T47D (cell line): ENCODE results near the gene SEMA3D.

Source experiments
- DNase-seq, 2 experiments: peaks; one replicate each; pipeline versions ENCODE4 v3.0.0 to v3.0.0-alpha.2; 2011 to 2012; ENCODE audit warnings: low read depth in 1 of 2, low spot score in 1 of 2
- JUND ChIP-seq: IDR thresholded peaks from 2 replicates; pipeline ENCODE4 v1.6.1; 2012; ENCODE audit warnings: low read depth
- in situ Hi-C: cut with HindIII; loops from 2 replicates; pipeline ENCODE4 v1.10.0; 2016; ENCODE audit warnings: low sequenced_read_pairs, low pct_unique_long_range_greater_than_20kb

SEMA3D gene

GRCh38 chr7:85081392-85081791 is 105.5 kb downstream of the SEMA3D start:
- in situ Hi-C loops, result no loop called here

GRCh38 chr7:85079434-85079833 is 107.4 kb downstream of the SEMA3D start:
- no peak for TF ChIP-seq JUND
- in situ Hi-C loops, result no loop called here
- no peak for DNase-seq

More at GRCh38 chr7:85081392-85081791, 105.5 kb downstream of the SEMA3D start:
- no peak for TF ChIP-seq JUND
- no peak for DNase-seq

GRCh38 chr7:85078181-85078580 is 108.7 kb downstream of the SEMA3D start:
- DNase-seq, result no peak
- no peak for TF ChIP-seq JUND
- in situ Hi-C loops, result no loop called here

GRCh38 chr7:85075864-85076263 is 111.0 kb downstream of the SEMA3D start:
- no peak for DNase-seq
- in situ Hi-C loops, result no loop called here
- no peak for TF ChIP-seq JUND

- in situ Hi-C loops, result no loop called here
- no peak for DNase-seq
- TF ChIP-seq JUND, result no peak
These were observed 111.9 kb downstream of the SEMA3D start for GRCh38 chr7:85074992-85075391.

- DNase-seq, result no peak
- TF ChIP-seq JUND, result no peak
- in situ Hi-C loops, result no loop called here
These were observed 112.8 kb downstream of the SEMA3D start for GRCh38 chr7:85074016-85074415.

- in situ Hi-C loops, result no loop called here
- peak in 1 of 2 experiments; percentile 26 for DNase-seq
- TF ChIP-seq JUND, result no peak
These were observed 115.8 kb downstream of the SEMA3D start for GRCh38 chr7:85070967-85071628.

GRCh38 chr7:85068799-85069198 is 118.1 kb downstream of the SEMA3D start:
- in situ Hi-C loops, result no loop called here
- no peak for TF ChIP-seq JUND
- no peak for DNase-seq

GRCh38 chr7:85067371-85067770 is 119.5 kb downstream of the SEMA3D start:
- in situ Hi-C loops, result no loop called here
- peak in 1 of 2 experiments; percentile 18 for DNase-seq
- no peak for TF ChIP-seq JUND

- no peak for DNase-seq
- no peak for TF ChIP-seq JUND
- in situ Hi-C loops, result no loop called here
These were observed 120.9 kb downstream of the SEMA3D start for GRCh38 chr7:85065888-85066485.

- TF ChIP-seq JUND, result no peak
- in situ Hi-C loops, result no loop called here
- DNase-seq, result no peak
These were observed 121.5 kb downstream of the SEMA3D start for GRCh38 chr7:85065306-85065705.

- no peak for DNase-seq
- no peak for TF ChIP-seq JUND
- in situ Hi-C loops, result no loop called here
These were observed 124.2 kb downstream of the SEMA3D start for GRCh38 chr7:85062651-85063050.

- TF ChIP-seq JUND, result no peak
- in situ Hi-C loops, result no loop called here
- DNase-seq, result no peak
These were observed 125.4 kb downstream of the SEMA3D start for GRCh38 chr7:85061456-85061855.

GRCh38 chr7:85060696-85061095 is 126.2 kb downstream of the SEMA3D start:
- in situ Hi-C loops, result no loop called here
- no peak for DNase-seq
- TF ChIP-seq JUND, result no peak
